Measurements from ENCODE around the gene REEP6.

DNA sequence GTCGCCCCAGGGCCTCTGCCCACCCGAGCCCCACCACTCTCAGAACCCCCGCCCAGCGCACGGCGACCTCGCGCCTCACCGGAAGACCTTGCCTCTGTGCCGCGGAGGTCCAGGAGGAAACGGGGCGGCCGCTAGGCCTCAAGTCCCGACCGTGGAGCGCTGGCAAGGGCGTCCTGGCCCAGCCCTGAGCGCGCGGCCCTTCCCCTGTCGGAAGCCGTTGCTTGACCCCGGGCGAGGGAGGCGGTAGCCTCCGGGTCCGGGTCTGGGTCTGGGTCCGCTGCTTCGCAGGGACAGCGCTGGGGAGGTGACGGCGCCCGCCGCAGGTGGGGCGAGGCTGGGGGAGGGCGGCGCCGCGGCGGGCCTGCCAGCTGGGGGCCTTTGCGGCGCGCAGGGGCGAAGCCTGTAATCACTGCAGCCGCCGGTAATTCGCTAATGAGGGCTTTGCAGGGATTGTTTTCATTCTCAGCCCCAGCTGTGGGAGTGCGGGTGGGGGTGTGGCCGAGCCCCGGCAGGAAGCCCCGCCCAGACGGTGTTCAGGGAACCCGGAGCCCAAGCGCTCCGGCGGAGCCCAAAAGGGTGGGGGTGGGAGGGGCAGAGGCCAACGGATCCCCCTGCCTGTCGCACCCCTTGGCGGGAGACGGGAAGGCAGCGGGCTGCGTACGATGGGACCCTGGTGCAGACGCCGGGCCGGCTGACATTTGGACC lies 20.5 kb upstream of the REEP6 start:
- TF ChIP-seq MXI1 (IDR thresholded peaks at IDR 0.05; ENCODE audit: low read depth, low read length), result no peak
- no peak for TF ChIP-seq FOXM1 (IDR thresholded peaks at IDR 0.05; ENCODE audit: low read depth)
- TF ChIP-seq, protein P1, sequence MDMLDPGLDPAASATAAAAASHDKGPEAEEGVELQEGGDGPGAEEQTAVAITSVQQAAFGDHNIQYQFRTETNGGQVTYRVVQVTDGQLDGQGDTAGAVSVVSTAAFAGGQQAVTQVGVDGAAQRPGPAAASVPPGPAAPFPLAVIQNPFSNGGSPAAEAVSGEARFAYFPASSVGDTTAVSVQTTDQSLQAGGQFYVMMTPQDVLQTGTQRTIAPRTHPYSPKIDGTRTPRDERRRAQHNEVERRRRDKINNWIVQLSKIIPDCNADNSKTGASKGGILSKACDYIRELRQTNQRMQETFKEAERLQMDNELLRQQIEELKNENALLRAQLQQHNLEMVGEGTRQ (IDR thresholded peaks at IDR 0.05; ENCODE audit: borderline replicate concordance, low read depth, low read length), result no peak
- no peak for TF ChIP-seq RFX5 (IDR thresholded peaks at IDR 0.05; ENCODE audit: low read length)
- no peak for TF ChIP-seq CTCF (IDR thresholded peaks at IDR 0.05)
- no peak for TF ChIP-seq RAD21 (IDR thresholded peaks at IDR 0.05; ENCODE audit: low read length)
- TF ChIP-seq FOSL2 (IDR thresholded peaks at IDR 0.05; ENCODE audit: borderline replicate concordance, low read depth), result no peak
- no peak for TF ChIP-seq SIN3A (IDR thresholded peaks at IDR 0.05; ENCODE audit: borderline replicate concordance, low read depth, low read length)
- TF ChIP-seq NRF1 (IDR thresholded peaks at IDR 0.05; ENCODE audit: low read depth, low read length), result no peak
- TF ChIP-seq NFIC (IDR thresholded peaks at IDR 0.05; ENCODE audit: borderline replicate concordance), result no peak
- no peak for TF ChIP-seq YY1 (IDR thresholded peaks at IDR 0.05; ENCODE audit: low read depth)
- no peak for TF ChIP-seq RCOR1 (IDR thresholded peaks at IDR 0.05; ENCODE audit: low read length)
- TF ChIP-seq, protein P2, sequence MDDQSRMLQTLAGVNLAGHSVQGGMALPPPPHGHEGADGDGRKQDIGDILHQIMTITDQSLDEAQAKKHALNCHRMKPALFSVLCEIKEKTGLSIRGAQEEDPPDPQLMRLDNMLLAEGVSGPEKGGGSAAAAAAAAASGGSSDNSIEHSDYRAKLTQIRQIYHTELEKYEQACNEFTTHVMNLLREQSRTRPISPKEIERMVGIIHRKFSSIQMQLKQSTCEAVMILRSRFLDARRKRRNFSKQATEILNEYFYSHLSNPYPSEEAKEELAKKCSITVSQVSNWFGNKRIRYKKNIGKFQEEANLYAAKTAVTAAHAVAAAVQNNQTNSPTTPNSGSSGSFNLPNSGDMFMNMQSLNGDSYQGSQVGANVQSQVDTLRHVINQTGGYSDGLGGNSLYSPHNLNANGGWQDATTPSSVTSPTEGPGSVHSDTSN (IDR thresholded peaks at IDR 0.05), result no peak
- no peak for TF ChIP-seq EZH2phosphoT487 (IDR thresholded peaks at IDR 0.05; ENCODE audit: borderline replicate concordance, low read depth)

All from SK-N-SH (cell line).